Measurements from ENCODE around the gene CPA2.

The CPA2 gene

GRCh38 chr7:130322615-130323014, 56.0 kb downstream of the CPA2 start:
- H3K4me3 ChIP-seq (ENCODE audit: low read depth, low read length): no peak overlapping the region
- DNase-seq (ENCODE audit: low read depth): no peak
- TF ChIP-seq, protein P1, sequence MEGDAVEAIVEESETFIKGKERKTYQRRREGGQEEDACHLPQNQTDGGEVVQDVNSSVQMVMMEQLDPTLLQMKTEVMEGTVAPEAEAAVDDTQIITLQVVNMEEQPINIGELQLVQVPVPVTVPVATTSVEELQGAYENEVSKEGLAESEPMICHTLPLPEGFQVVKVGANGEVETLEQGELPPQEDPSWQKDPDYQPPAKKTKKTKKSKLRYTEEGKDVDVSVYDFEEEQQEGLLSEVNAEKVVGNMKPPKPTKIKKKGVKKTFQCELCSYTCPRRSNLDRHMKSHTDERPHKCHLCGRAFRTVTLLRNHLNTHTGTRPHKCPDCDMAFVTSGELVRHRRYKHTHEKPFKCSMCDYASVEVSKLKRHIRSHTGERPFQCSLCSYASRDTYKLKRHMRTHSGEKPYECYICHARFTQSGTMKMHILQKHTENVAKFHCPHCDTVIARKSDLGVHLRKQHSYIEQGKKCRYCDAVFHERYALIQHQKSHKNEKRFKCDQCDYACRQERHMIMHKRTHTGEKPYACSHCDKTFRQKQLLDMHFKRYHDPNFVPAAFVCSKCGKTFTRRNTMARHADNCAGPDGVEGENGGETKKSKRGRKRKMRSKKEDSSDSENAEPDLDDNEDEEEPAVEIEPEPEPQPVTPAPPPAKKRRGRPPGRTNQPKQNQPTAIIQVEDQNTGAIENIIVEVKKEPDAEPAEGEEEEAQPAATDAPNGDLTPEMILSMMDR (IDR thresholded peaks at IDR 0.05; ENCODE audit: low read depth, low read length): no peak
- TF ChIP-seq POLR2A (IDR thresholded peaks at IDR 0.05; ENCODE audit: extremely low read depth, insufficient read length): no peak
- no peak for TF ChIP-seq MYC (IDR thresholded peaks at IDR 0.05; ENCODE audit: low read depth, low read length)

DNA sequence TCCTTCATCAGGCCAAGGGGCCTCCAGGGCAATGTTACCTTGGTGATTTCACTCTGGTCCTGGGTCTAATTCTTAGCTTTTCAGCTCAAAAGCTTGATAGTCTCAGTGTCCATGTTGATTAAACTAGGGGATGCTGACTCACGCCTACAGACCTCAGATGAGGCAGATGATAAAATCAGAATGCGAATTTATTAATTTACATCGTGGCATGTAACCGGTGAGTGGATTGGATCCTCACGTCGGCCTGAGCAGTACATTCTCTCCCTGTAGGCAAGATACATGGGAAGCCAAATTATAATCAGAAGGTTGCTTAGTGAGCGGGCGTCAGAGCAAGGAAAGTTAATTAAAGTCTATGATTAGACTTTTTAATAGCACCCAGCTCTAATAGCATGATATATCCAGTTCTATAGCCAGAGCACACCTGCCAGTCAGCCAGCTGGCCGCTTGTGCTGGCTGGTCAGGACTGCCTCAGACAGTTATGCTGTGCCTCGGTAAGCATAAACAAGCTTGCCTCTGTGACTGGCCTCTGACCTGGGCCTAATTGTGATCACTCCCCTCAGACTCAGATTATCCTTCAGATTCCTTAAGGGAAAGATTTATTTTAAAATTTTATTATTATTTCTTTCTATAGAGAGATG, 57.8 kb downstream of the CPA2 start:
- TF ChIP-seq, protein P1 (IDR thresholded peaks at IDR 0.05; ENCODE audit: low read depth, low read length): no peak
- no peak for TF ChIP-seq MYC (IDR thresholded peaks at IDR 0.05; ENCODE audit: low read depth, low read length)
- TF ChIP-seq POLR2A (IDR thresholded peaks at IDR 0.05; ENCODE audit: extremely low read depth, insufficient read length): no peak
- no peak for TF ChIP-seq MAX (IDR thresholded peaks at IDR 0.05; ENCODE audit: low read depth, low read length)
- H3K4me3 ChIP-seq (ENCODE audit: low read depth, low read length): no peak overlapping the region
- no peak for DNase-seq (ENCODE audit: low read depth)

DNA sequence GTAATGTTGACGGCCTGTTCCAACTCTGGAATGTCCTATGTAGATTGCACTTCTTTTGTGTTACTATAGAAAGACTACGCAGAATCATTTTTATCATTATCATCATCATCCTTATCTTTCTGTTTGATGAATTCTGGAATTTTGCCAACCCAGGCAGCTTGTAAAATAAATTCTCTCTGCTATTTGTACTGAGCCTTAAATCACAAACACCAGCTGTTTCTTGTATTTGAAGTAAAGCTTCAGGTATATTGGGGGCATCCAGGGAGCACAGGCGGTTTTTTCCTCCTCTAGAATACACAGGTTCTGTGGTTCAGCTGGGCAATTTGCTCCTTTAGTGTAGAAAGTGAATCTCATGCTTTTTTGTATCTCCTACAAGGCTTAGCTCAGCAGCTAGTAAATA, 63.0 kb downstream of the CPA2 start:
- DNase-seq (ENCODE audit: low read depth): no peak
- no peak overlapping the region for H3K4me3 ChIP-seq (ENCODE audit: low read depth, low read length)
- TF ChIP-seq MYC (IDR thresholded peaks at IDR 0.05; ENCODE audit: low read depth, low read length) (no peak), POLR2A (IDR thresholded peaks at IDR 0.05; ENCODE audit: extremely low read depth, insufficient read length) (no peak), MAX (IDR thresholded peaks at IDR 0.05; ENCODE audit: low read depth, low read length) (no peak)
- TF ChIP-seq, protein P1 (IDR thresholded peaks at IDR 0.05; ENCODE audit: low read depth, low read length): no peak

GRCh38 chr7:130332259-130333053, 65.8 kb downstream of the CPA2 start:
- H3K4me3 ChIP-seq (ENCODE audit: low read depth, low read length): no peak overlapping the region
- TF ChIP-seq, protein P1 (IDR thresholded peaks at IDR 0.05; ENCODE audit: low read depth, low read length): no peak
- TF ChIP-seq MYC (IDR thresholded peaks at IDR 0.05; ENCODE audit: low read depth, low read length): no peak
- TF ChIP-seq MAX (IDR thresholded peaks at IDR 0.05; ENCODE audit: low read depth, low read length): no peak
- TF ChIP-seq POLR2A (IDR thresholded peaks at IDR 0.05; ENCODE audit: extremely low read depth, insufficient read length): no peak

GRCh38 chr7:130333832-130334231, 67.2 kb downstream of the CPA2 start:
- no peak for TF ChIP-seq POLR2A (IDR thresholded peaks at IDR 0.05; ENCODE audit: extremely low read depth, insufficient read length)
- TF ChIP-seq MAX (IDR thresholded peaks at IDR 0.05; ENCODE audit: low read depth, low read length): no peak
- TF ChIP-seq MYC (IDR thresholded peaks at IDR 0.05; ENCODE audit: low read depth, low read length): no peak
- TF ChIP-seq, protein P1 (IDR thresholded peaks at IDR 0.05; ENCODE audit: low read depth, low read length): no peak
- no peak for DNase-seq (ENCODE audit: low read depth)
- H3K4me3 ChIP-seq (ENCODE audit: low read depth, low read length): no peak overlapping the region

More at GRCh38 chr7:130332259-130333053, 65.8 kb downstream of the CPA2 start:
- no peak for DNase-seq (ENCODE audit: low read depth)
